GM12865 (cell line): ENCODE data around the gene RTP2.
A peak's percentile ranks its signal among the peaks of the same experiment; 100 is the strongest.

ENCODE experiments used
- DNase-seq: peaks from one replicate; pipeline ENCODE4 v3.0.0; 2010; ENCODE audit warnings: low read depth
- H3K4me3 ChIP-seq: 2 replicates; pipeline ENCODE4 v1.5.1; 2011; ENCODE audit warnings: mild to moderate bottlenecking, low read depth, low read length, control low read depth
- TF ChIP-seq, protein P1 (sequence below): IDR thresholded peaks from 2 replicates; pipeline ENCODE4 v1.5.1; 2011; ENCODE audit warnings: low read length, control low read depth, low read depth, inconsistent platforms; ENCODE audit not compliant: insufficient read depth; ENCODE audit errors: missing control alignments

Gene RTP2

DNA sequence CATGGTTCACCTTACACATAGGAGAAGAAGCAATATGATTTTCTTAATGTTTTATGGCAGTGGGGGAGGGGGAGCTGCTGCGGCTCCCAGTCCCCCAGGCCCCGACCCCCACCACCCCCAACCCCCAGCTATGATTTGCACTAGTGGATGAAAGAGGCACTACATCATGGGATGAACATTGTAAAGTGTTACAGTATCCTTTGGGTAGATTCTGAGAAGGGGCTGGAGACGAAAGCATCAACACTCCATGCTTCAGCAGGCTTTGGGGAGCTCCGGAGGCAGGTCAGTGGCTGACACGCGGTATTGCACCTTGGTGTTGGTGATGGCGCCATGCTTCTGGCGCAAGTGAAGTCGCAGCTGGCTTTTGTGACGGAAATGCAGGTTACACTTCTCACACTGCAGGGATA, 19.9 kb upstream of the RTP2 start:
- H3K4me3 ChIP-seq: no peak overlapping the region
- TF ChIP-seq, protein P1, sequence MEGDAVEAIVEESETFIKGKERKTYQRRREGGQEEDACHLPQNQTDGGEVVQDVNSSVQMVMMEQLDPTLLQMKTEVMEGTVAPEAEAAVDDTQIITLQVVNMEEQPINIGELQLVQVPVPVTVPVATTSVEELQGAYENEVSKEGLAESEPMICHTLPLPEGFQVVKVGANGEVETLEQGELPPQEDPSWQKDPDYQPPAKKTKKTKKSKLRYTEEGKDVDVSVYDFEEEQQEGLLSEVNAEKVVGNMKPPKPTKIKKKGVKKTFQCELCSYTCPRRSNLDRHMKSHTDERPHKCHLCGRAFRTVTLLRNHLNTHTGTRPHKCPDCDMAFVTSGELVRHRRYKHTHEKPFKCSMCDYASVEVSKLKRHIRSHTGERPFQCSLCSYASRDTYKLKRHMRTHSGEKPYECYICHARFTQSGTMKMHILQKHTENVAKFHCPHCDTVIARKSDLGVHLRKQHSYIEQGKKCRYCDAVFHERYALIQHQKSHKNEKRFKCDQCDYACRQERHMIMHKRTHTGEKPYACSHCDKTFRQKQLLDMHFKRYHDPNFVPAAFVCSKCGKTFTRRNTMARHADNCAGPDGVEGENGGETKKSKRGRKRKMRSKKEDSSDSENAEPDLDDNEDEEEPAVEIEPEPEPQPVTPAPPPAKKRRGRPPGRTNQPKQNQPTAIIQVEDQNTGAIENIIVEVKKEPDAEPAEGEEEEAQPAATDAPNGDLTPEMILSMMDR: no peak
- no peak for DNase-seq

DNA sequence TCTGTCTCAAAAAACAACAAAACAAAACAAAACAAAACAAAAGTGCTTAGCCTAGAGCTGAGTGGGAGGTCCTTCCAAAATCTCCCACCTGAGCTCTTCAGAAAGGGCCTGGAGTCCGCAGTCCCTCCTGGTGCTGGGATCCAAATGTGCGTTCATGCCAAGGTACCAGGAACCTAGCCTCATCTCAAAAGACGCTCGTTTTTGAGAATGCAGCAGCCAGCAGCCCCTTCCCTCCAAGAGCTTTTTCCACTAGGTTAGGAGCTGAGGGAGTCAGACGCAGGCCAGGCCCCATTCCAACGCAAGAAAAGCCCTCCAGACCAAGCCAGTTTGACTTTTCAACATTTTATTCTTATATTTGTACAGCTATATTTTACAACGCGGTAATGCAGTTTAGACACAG, 18.7 kb upstream of the RTP2 start:
- TF ChIP-seq, protein P1: no peak
- DNase-seq: no peak
- no peak overlapping the region for H3K4me3 ChIP-seq

- TF ChIP-seq, protein P1: no peak
- no peak overlapping the region for H3K4me3 ChIP-seq
- no peak for DNase-seq
These were observed 17.9 kb upstream of the RTP2 start for GRCh38 chr3:187720337-187720670.

DNA sequence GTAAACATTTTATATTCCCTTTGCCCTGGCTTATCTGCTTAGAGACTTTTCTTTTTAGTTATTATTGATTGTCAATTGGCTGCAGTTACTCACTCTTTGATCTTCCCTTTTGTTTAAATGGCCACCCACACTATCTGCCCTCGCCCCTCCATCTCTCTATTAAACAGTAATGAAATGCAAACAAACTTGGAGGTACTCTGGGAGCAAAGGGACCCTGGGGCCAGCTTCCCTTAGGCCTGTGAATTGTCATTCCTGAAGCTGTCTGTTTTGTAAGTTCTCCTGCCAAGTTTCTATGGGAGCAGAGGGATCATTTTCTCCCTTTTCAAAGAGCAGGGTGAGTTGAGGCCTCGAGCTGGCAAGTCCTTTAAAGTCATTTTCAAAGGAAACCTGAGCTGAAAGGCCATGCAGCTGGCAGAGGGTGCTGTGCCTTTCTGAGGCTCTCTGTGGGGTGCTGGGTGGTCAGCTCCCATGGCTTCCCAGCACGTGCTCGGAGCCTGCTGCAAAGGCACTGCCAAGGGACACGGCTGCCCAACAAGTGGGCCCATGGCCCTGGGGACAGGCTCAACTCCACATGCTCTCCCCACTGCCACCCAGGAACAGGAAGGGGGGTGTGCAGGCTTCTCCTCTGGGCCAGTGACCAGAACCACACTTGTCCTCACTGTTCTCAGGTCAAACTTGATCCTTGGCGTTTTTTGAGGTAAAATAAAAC, 17.4 kb upstream of the RTP2 start:
- no peak for DNase-seq
- H3K4me3 ChIP-seq: no peak overlapping the region
- TF ChIP-seq, protein P1: no peak

DNA sequence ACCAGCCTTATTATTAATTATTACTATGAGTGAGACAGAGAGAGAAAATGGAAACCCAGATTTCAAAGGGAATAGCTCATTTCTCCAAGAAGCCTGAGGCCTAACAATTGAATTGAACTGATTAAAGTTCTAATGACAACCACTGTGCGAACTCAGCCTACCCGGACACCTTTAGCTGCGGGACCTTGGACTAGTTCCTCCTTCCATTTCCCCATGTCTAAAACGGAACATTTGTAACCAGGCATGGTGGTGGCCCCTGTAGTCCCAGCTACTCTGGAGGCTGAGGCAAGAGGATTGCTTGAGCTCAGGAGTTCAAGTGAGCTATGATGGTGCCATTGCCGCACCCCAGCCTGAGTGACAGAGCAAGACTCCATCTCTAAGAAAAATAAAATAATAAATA, 16.4 kb upstream of the RTP2 start:
- DNase-seq: no peak
- TF ChIP-seq, protein P1: no peak
- no peak overlapping the region for H3K4me3 ChIP-seq

DNA sequence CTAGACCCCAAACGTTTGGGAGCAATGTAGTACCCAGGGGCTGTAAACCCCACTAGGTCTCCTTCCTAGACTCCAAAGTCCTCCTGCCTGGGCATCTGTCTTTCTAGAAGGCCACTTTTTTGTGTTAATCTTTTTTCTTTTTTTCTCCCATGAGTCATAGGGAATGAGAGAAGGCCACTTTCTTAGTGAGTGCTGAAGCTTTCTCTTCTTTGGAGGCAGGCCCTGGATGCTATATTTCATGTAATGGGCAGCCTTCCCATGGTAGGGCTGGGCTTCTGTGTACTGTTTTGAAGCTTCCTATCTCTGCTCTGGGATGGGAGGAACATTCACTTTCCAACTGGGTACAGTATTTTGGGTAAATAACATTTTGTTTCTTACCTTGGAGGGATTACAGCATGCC, 15.2 kb upstream of the RTP2 start:
- TF ChIP-seq, protein P1: no peak
- no peak overlapping the region for H3K4me3 ChIP-seq
- no peak for DNase-seq

DNA sequence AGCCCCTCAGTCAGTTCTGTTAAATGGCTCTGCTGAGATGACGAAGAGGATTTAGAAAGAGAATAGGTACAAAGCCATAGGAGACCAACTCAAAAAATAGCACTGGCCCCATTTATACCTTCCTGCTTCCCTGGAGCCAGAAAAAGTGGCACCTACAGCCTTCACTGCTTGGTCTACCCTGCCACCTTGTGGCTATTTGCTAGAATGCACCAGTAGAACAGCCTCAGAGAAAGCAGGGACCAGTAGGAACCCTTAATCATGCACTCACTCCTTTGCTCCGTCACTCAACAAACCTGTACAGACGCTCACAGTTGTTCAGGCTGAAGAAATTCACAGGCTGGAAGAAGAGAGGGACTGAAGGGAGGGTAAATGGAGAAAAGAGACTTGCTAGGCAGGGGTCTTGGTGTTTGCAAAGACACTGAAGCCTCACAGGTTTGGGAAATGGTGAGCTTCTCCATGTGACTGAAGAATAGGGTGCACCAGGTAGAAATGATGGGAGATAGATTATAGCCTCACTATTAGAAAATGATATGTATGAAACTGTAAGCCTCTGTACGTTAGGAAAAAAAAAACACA, 12.1 kb upstream of the RTP2 start:
- peak; percentile 72 for DNase-seq
- no peak overlapping the region for H3K4me3 ChIP-seq
- TF ChIP-seq, protein P1: peak; percentile 91
